Motor neuron (in vitro differentiated cells): ENCODE data around the gene PDCD11. TPM values are rescaled to one million over a fixed set of nuclear protein-coding genes. Genes with fewer than 3 reads are reported as not detected.
A peak's percentile ranks its signal among the peaks of the same experiment; 100 is the strongest.

Experiments
- ATAC-seq, 8 experiments: fragments of 200-7000 bp; cut with Tn5 transposase; replicated peaks in 6 of 8; 2 replicates each; pipeline ENCODE4 v1.8.0; 2021; ENCODE audit warnings: mild to moderate bottlenecking in 8 of 8, moderate library complexity in 8 of 8
- H3K27ac ChIP-seq, 2 donors: fragments of 250-450 bp; sonication (Bioruptor Pico); 2 replicates each; pipeline ENCODE4 v1.9.0; 2021; ENCODE audit warnings: antibody characterized with exemption in 2 of 2, mild to moderate bottlenecking in 2 of 2, moderate library complexity in 1 of 2
- H3K4me1 ChIP-seq, 2 donors: fragments of 250-450 bp; sonication (Bioruptor Pico); replicated peaks in 1 of 2; 2 replicates each; pipeline ENCODE4 v1.6.1; 2021; ENCODE audit warnings: antibody characterized with exemption in 2 of 2, mild to moderate bottlenecking in 2 of 2, moderate library complexity in 1 of 2
- H3K4me3 ChIP-seq, 5 donors: fragments of 250-450 bp; sonication (Bioruptor Pico); 2 replicates each; pipeline ENCODE4 v1.9.0; 2021; ENCODE audit warnings: antibody characterized with exemption in 5 of 5, mild to moderate bottlenecking in 5 of 5, moderate library complexity in 4 of 5
- WGBS, 10 experiments: fragments of 450-650 bp; shearing (Covaris generic); methylation state at CpG; one replicate each; pipeline ENCODE4 v1.0.0; 2022; 5-methylcytosine and 5-hydroxymethylcytosine counted together
- in situ Hi-C, 9 experiments: fragments of 400-800 bp; cut with MboI; loops; one replicate each; pipeline ENCODE4 v1.15.0; 2021; ENCODE audit warnings: low sequenced_read_pairs in 9 of 9, low pct_unique_long_range_greater_than_20kb in 2 of 9; ENCODE audit not compliant: unreplicated experiment in 9 of 9
- total RNA-seq, 8 experiments: library from RNA; unstranded; fragments of 300-600 nt; gene quantifications; 2 replicates each; pipeline versions ENCODE4 v1.2.3 to v1.2.4, GENCODE V29; 2022

PDCD11 gene
- total RNA-seq, 8 experiments from 2014 or later, result 20.6 to 60.1 (median 39.2) TPM

GRCh38 chr10:103445366-103445765 is 48.9 kb downstream of the PDCD11 start:
- in situ Hi-C loops, result no loop called here
- H3K4me1 ChIP-seq, result no peaks in the 10 kb centered on the region
- no peak for ATAC-seq
- 82 to 100% (median 93%) methylated on average over 1 to 9 of the region's 9 CpGs; no CpG with 5 or more reads in 2 of the 10 experiments for WGBS, 10 experiments
- H3K27ac ChIP-seq, result no peak overlapping the region
- no peak overlapping the region for H3K4me3 ChIP-seq

GRCh38 chr10:103445767-103446567 is 49.5 kb downstream of the PDCD11 start:
- peak in 2 of 8 experiments; percentile 12 to 32 for ATAC-seq
- in situ Hi-C loops, result no loop called here
- 0 to 100% (median 83%) methylated on average over 1 to 5 of the region's 12 CpGs; no CpG with 5 or more reads in 4 of the 10 experiments for WGBS, 10 experiments
- no peaks in the 10 kb centered on the region for H3K4me1 ChIP-seq
- no peak overlapping the region for H3K27ac ChIP-seq
- H3K4me3 ChIP-seq, result no peak overlapping the region

GRCh38 chr10:103447187-103447586 is 50.8 kb downstream of the PDCD11 start:
- ATAC-seq, result no peak
- H3K4me1 ChIP-seq, result peaks cover 0 to 2% of the 10 kb centered on the region in 2 donors
- H3K27ac ChIP-seq, result no peak overlapping the region
- 81 to 100% (median 96%) methylated on average over 1 to 14 of the region's 23 CpGs; no CpG with 5 or more reads in 2 of the 10 experiments for WGBS, 10 experiments
- in situ Hi-C loops, result no loop called here
- H3K4me3 ChIP-seq, result no peak overlapping the region

- Histone ChIP-seq H3K4me3 (no peak overlapping the region), H3K4me1 (peaks cover 0 to 9% of the 10 kb centered on the region in 2 donors), H3K27ac (no peak overlapping the region)
- ATAC-seq, result peak in 3 of 8 experiments; percentile 4 to 25 (median 11)
- 0% methylated on average over 1 of the region's 1 CpG; no CpG with 5 or more reads in 9 of the 10 experiments for WGBS, 10 experiments
- in situ Hi-C loops, result no loop called here
Measured at GRCh38 chr10:103448746-103449145, 52.3 kb downstream of the PDCD11 start.

- H3K27ac ChIP-seq, result no peak overlapping the region
- ATAC-seq, result no peak
- H3K4me1 ChIP-seq, result peaks cover 0 to 9% of the 10 kb centered on the region in 2 donors
- in situ Hi-C loops, result no loop called here
- H3K4me3 ChIP-seq, result no peak overlapping the region
- WGBS, 10 experiments, result 45 to 100% (median 89%) methylated on average over 2 to 15 of the region's 34 CpGs; no CpG with 5 or more reads in 1 of the 10 experiments
Measured at GRCh38 chr10:103449208-103450144, 53.0 kb downstream of the PDCD11 start.

GRCh38 chr10:103450201-103450695 is 53.8 kb downstream of the PDCD11 start:
- H3K27ac ChIP-seq, result no peak overlapping the region
- H3K4me1 ChIP-seq, result peaks cover 0 to 9% of the 10 kb centered on the region in 2 donors
- 33 to 96% (median 77%) methylated on average over 1 to 4 of the region's 12 CpGs; no CpG with 5 or more reads in 3 of the 10 experiments for WGBS, 10 experiments
- in situ Hi-C loops, result no loop called here
- ATAC-seq, result no peak
- H3K4me3 ChIP-seq, result no peak overlapping the region

- Histone ChIP-seq H3K4me1 (peaks cover 0 to 9% of the 10 kb centered on the region in 2 donors), H3K27ac (no peak overlapping the region), H3K4me3 (no peak overlapping the region)
- WGBS, 10 experiments, result 0 to 67% (median 25%) methylated on average over 1 to 9 of the region's 14 CpGs; no CpG with 5 or more reads in 6 of the 10 experiments
- ATAC-seq, result peak in 3 of 8 experiments; percentile 42 to 51 (median 51)
- in situ Hi-C loops, result no loop called here
Measured at GRCh38 chr10:103451091-103451813, 54.8 kb downstream of the PDCD11 start.

- in situ Hi-C loops, result no loop called here
- Histone ChIP-seq H3K27ac (no peak within 1 kb of the TSS), H3K4me3 (peak within 1 kb of the TSS in 2 of 5 donors; percentile 10), H3K4me1 (peaks cover 0 to 11% of the 10 kb centered on the region in 2 donors)
- WGBS, 10 experiments, result 0 to 60% (median 7%) methylated on average over 1 to 22 of the region's 32 CpGs; no CpG with 5 or more reads in 6 of the 10 experiments
- ATAC-seq, result peak; percentile 40 to 86 (median 77)
Measured at GRCh38 chr10:103451831-103452505, 55.5 kb downstream of the PDCD11 start, which contains the start of gene CALHM2. Gene CALHM2 (minus strand): TSS chr10:103452370. CDS start chr10:103449941, 2,429 bp downstream.

- peak in 3 of 8 experiments; percentile 4 to 9 (median 6) for ATAC-seq
- Histone ChIP-seq H3K4me1 (peaks cover 0 to 15% of the 10 kb centered on the region in 2 donors), H3K4me3 (peak overlapping the region in 2 of 5 donors; percentile 10), H3K27ac (no peak overlapping the region)
- 20 to 100% (median 80%) methylated on average over 1 to 18 of the region's 27 CpGs for WGBS, 10 experiments
- in situ Hi-C loops, result no loop called here
Measured at GRCh38 chr10:103452506-103453230, 56.2 kb downstream of the PDCD11 start.

- Histone ChIP-seq H3K4me3 (no peak overlapping the region), H3K4me1 (peaks cover 1 to 19% of the 10 kb centered on the region in 2 donors), H3K27ac (no peak overlapping the region)
- in situ Hi-C loops, result no loop called here
- no peak for ATAC-seq
- 70 to 94% (median 87%) methylated on average over 2 to 4 of the region's 4 CpGs; no CpG with 5 or more reads in 6 of the 10 experiments for WGBS, 10 experiments
Measured at GRCh38 chr10:103454026-103454425, 57.6 kb downstream of the PDCD11 start.

- in situ Hi-C loops, result no loop called here
- no peak overlapping the region for H3K4me3 ChIP-seq
- H3K4me1 ChIP-seq, result peaks cover 11 to 31% of the 10 kb centered on the region in 2 donors
- no peak for ATAC-seq
- H3K27ac ChIP-seq, result no peak overlapping the region
- 78 to 100% (median 90%) methylated on average over 1 to 10 of the region's 25 CpGs; no CpG with 5 or more reads in 5 of the 10 experiments for WGBS, 10 experiments
Measured at GRCh38 chr10:103455235-103455634, 58.8 kb downstream of the PDCD11 start.
